ENCODE results near the gene RALA. TPM values are rescaled to one million over a fixed set of nuclear protein-coding genes. Genes with fewer than 3 reads are reported as not detected.
"Not testable (repeated sequence)": the region's sequence is repeated elsewhere in the genome, so short reads cannot be mapped to it uniquely, and the experiment has no call there.

The RALA gene
- total and polyA plus RNA-seq, 5 donors from 2014 or later, result 22.4 to 71.2 (median 57.1) TPM

DNA sequence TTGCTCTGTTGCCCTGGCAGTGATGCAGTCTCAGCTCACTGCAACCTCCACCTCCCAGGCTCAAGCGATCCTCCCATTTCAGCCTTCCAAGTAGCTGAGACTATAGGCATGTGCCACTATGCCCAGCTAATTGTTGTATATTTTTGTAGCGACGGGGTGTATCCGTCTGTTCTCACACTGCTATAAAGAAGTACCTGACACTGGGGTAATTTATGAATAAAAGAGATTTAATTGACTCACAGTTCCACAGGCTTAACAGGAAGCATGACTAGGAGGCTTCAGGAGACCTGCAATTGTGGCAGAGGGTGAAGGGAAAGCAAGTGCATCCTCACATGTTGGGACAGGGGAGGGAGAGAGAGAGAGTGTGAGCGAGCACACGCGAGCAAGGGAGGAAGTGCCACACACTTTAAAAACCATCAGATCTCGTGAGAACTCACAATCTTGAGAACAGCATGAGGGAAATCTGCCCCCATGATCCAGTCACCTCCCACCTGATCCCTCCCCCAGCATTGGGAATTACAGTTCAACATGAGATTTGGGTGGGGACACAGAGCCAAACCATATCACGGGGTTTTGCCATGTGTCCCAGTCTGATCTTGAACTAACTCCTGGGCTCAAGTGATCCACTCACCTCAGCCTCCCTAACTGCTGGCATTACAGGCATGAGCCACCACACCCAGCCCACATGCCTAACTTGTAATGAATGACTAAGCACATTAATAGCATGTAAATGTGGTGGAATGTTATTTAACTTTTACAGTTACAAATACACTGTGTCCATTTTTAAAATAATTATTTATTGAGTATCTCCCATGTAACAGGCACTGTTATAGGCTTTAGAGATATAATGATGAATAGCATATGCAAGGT is 65.5 kb downstream of the RALA start:
- Histone ChIP-seq H3K4me3 (ENCODE audit: low read depth, low read length) (no peak overlapping the region), H3K27ac (ENCODE audit: insufficient read depth, low read length, poor library complexity, severe bottlenecking) (no peak overlapping the region), H3K9me3 (ENCODE audit: control insufficient read depth in 2 of 2, low read length in 2 of 2) (no peaks in the 10 kb centered on the region), H3K36me3 (ENCODE audit: control insufficient read depth, insufficient read depth, low read length) (peaks cover 43% of the 10 kb centered on the region), H3K27me3 (ENCODE audit: control insufficient read depth, insufficient read depth, low read length) (no peaks in the 10 kb centered on the region), H3K4me1 (ENCODE audit: control insufficient read depth, insufficient read depth, low read length, poor library complexity, severe bottlenecking) (no peaks in the 10 kb centered on the region)
- ATAC-seq (ENCODE audit: low read depth in 2 of 2), result no peak
- Mint-ChIP-seq H3K9me3 (peaks cover 0 to 4% (median 0%) of the 10 kb centered on the region in 7 donors), H3K27ac (no peak overlapping the region), H3K4me3 (no peak overlapping the region), H3K36me3 (peaks cover 46% of the 10 kb centered on the region), H3K27me3 (no peaks in the 10 kb centered on the region), H3K4me1 (peaks cover 7 to 20% (median 15%) of the 10 kb centered on the region in 4 donors)
- no peak for DNase-seq

DNA sequence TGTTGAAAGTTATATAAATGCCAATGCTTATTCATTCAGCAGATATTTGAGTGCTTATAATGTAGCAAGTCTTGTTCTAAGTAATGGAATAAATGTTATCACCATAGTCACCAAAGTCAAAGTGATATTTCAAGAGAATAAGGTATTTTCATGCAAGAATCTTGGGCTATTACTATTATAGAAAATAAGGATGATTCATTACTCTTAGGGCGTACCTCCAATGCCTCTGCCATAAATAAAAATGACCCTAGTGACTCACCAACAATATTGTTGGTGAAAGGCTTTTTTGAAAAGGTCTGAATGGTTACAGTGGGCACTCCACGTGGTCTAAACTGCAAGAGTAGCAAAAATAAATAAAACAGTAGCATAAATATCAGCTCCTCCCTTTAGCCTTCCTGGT is 68.4 kb downstream of the RALA start:
- Mint-ChIP-seq H3K36me3 (peaks cover 52% of the 10 kb centered on the region), H3K27ac (no peak overlapping the region)
- H3K36me3 ChIP-seq (ENCODE audit: control insufficient read depth, insufficient read depth, low read length), result peaks cover 50% of the 10 kb centered on the region

GRCh38 chr7:39693086-39693485 is 69.7 kb downstream of the RALA start:
- H3K36me3 Mint-ChIP-seq, result peaks cover 57% of the 10 kb centered on the region
- H3K27ac ChIP-seq (ENCODE audit: insufficient read depth, low read length, poor library complexity, severe bottlenecking); H3K9me3 ChIP-seq (ENCODE audit: control insufficient read depth in 2 of 2, low read length in 2 of 2); H3K4me3 ChIP-seq (ENCODE audit: low read depth, low read length); ATAC-seq (ENCODE audit: low read depth in 2 of 2); H3K4me1 Mint-ChIP-seq; H3K4me3 Mint-ChIP-seq; H3K4me1 ChIP-seq (ENCODE audit: control insufficient read depth, insufficient read depth, low read length, poor library complexity, severe bottlenecking); H3K9me3 Mint-ChIP-seq; H3K27me3 Mint-ChIP-seq; H3K27ac Mint-ChIP-seq; DNase-seq; H3K27me3 ChIP-seq (ENCODE audit: control insufficient read depth, insufficient read depth, low read length): not testable (repeated sequence)
- H3K36me3 ChIP-seq (ENCODE audit: control insufficient read depth, insufficient read depth, low read length), result peaks cover 54% of the 10 kb centered on the region

More for the DNA sequence above, 68.4 kb downstream of the RALA start:
- Mint-ChIP-seq H3K9me3 (peaks cover 0 to 4% (median 0%) of the 10 kb centered on the region in 7 donors), H3K4me1 (peaks cover 0 to 9% (median 0%) of the 10 kb centered on the region in 4 donors), H3K27me3 (no peaks in the 10 kb centered on the region), H3K4me3 (no peak overlapping the region)
- no peak for ATAC-seq (ENCODE audit: low read depth in 2 of 2)
- Histone ChIP-seq H3K9me3 (ENCODE audit: control insufficient read depth in 2 of 2, low read length in 2 of 2) (no peaks in the 10 kb centered on the region), H3K27me3 (ENCODE audit: control insufficient read depth, insufficient read depth, low read length) (no peaks in the 10 kb centered on the region), H3K27ac (ENCODE audit: insufficient read depth, low read length, poor library complexity, severe bottlenecking) (no peak overlapping the region), H3K4me1 (ENCODE audit: control insufficient read depth, insufficient read depth, low read length, poor library complexity, severe bottlenecking) (no peaks in the 10 kb centered on the region), H3K4me3 (ENCODE audit: low read depth, low read length) (no peak overlapping the region)
- no peak for DNase-seq

GRCh38 chr7:39693812-39694211 is 70.4 kb downstream of the RALA start:
- peaks cover 62% of the 10 kb centered on the region for H3K36me3 Mint-ChIP-seq
- H3K9me3 Mint-ChIP-seq, result peaks cover 0 to 4% (median 0%) of the 10 kb centered on the region in 7 donors
- no peaks in the 10 kb centered on the region for H3K27me3 Mint-ChIP-seq
- H3K4me1 Mint-ChIP-seq, result peaks cover 0 to 9% (median 2%) of the 10 kb centered on the region in 4 donors
- no peaks in the 10 kb centered on the region for H3K27me3 ChIP-seq (ENCODE audit: control insufficient read depth, insufficient read depth, low read length)
- no peak for DNase-seq
- no peak for ATAC-seq (ENCODE audit: low read depth in 2 of 2)
- H3K27ac ChIP-seq (ENCODE audit: insufficient read depth, low read length, poor library complexity, severe bottlenecking), result no peak overlapping the region
- H3K4me3 Mint-ChIP-seq, result no peak overlapping the region
- no peak overlapping the region for H3K27ac Mint-ChIP-seq
- H3K4me3 ChIP-seq (ENCODE audit: low read depth, low read length), result no peak overlapping the region
- no peaks in the 10 kb centered on the region for H3K9me3 ChIP-seq (ENCODE audit: control insufficient read depth in 2 of 2, low read length in 2 of 2)
- H3K36me3 ChIP-seq (ENCODE audit: control insufficient read depth, insufficient read depth, low read length), result peaks cover 58% of the 10 kb centered on the region
- no peaks in the 10 kb centered on the region for H3K4me1 ChIP-seq (ENCODE audit: control insufficient read depth, insufficient read depth, low read length, poor library complexity, severe bottlenecking)

GRCh38 chr7:39695852-39696586 is 72.6 kb downstream of the RALA start:
- Mint-ChIP-seq H3K27ac (peak overlapping the region in 1 of 3 donors; percentile 53), H3K27me3 (no peaks in the 10 kb centered on the region), H3K36me3 (peaks cover 61% of the 10 kb centered on the region), H3K4me3 (no peak overlapping the region), H3K4me1 (peaks cover 0 to 5% (median 2%) of the 10 kb centered on the region in 4 donors), H3K9me3 (peaks cover 0 to 4% (median 0%) of the 10 kb centered on the region in 7 donors)
- DNase-seq (no peak), ATAC-seq (ENCODE audit: low read depth in 2 of 2) (no peak)
- Histone ChIP-seq H3K4me1 (ENCODE audit: control insufficient read depth, insufficient read depth, low read length, poor library complexity, severe bottlenecking) (no peaks in the 10 kb centered on the region), H3K4me3 (ENCODE audit: low read depth, low read length) (no peak overlapping the region), H3K9me3 (ENCODE audit: control insufficient read depth in 2 of 2, low read length in 2 of 2) (no peaks in the 10 kb centered on the region), H3K27ac (ENCODE audit: insufficient read depth, low read length, poor library complexity, severe bottlenecking) (no peak overlapping the region), H3K36me3 (ENCODE audit: control insufficient read depth, insufficient read depth, low read length) (peaks cover 61% of the 10 kb centered on the region), H3K27me3 (ENCODE audit: control insufficient read depth, insufficient read depth, low read length) (no peaks in the 10 kb centered on the region)

DNA sequence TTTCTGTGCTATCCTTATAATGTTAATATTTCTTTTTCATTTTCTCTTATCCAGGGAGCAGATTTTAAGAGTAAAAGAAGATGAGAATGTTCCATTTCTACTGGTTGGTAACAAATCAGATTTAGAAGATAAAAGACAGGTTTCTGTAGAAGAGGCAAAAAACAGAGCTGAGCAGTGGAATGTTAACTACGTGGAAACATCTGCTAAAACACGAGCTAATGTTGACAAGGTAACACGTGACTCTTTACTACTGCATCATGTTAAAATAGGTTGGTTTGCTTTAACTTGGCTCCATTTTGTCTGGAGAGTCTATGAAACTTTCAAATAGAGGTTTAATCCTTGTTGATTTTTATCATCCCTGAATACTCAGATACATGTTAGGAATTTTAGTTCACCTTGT is 73.3 kb downstream of the RALA start:
- Histone ChIP-seq H3K4me1 (ENCODE audit: control insufficient read depth, insufficient read depth, low read length, poor library complexity, severe bottlenecking) (no peaks in the 10 kb centered on the region), H3K36me3 (ENCODE audit: control insufficient read depth, insufficient read depth, low read length) (peaks cover 61% of the 10 kb centered on the region), H3K27me3 (ENCODE audit: control insufficient read depth, insufficient read depth, low read length) (no peaks in the 10 kb centered on the region), H3K27ac (ENCODE audit: insufficient read depth, low read length, poor library complexity, severe bottlenecking) (no peak overlapping the region), H3K9me3 (ENCODE audit: control insufficient read depth in 2 of 2, low read length in 2 of 2) (no peaks in the 10 kb centered on the region), H3K4me3 (ENCODE audit: low read depth, low read length) (no peak overlapping the region)
- Mint-ChIP-seq H3K27me3 (no peaks in the 10 kb centered on the region), H3K9me3 (peaks cover 0 to 4% (median 0%) of the 10 kb centered on the region in 7 donors), H3K27ac (peak overlapping the region; percentile 35 to 50 (median 43)), H3K4me1 (peaks cover 0 to 6% (median 2%) of the 10 kb centered on the region in 4 donors), H3K36me3 (peaks cover 57% of the 10 kb centered on the region), H3K4me3 (no peak overlapping the region)
- ATAC-seq (ENCODE audit: low read depth in 2 of 2), result no peak
- no peak for DNase-seq

GRCh38 chr7:39697483-39697882 is 74.1 kb downstream of the RALA start:
- H3K27ac ChIP-seq (ENCODE audit: insufficient read depth, low read length, poor library complexity, severe bottlenecking), result no peak overlapping the region
- H3K4me1 ChIP-seq (ENCODE audit: control insufficient read depth, insufficient read depth, low read length, poor library complexity, severe bottlenecking), result no peaks in the 10 kb centered on the region
- H3K36me3 Mint-ChIP-seq, result peaks cover 53% of the 10 kb centered on the region
- H3K27me3 Mint-ChIP-seq, result no peaks in the 10 kb centered on the region
- peaks cover 0 to 3% (median 0%) of the 10 kb centered on the region in 7 donors for H3K9me3 Mint-ChIP-seq
- ATAC-seq (ENCODE audit: low read depth in 2 of 2) (no peak), DNase-seq (no peak)
- H3K36me3 ChIP-seq (ENCODE audit: control insufficient read depth, insufficient read depth, low read length), result peaks cover 56% of the 10 kb centered on the region
- peak overlapping the region in 2 of 3 donors; percentile 43 to 50 for H3K27ac Mint-ChIP-seq
- no peaks in the 10 kb centered on the region for H3K9me3 ChIP-seq (ENCODE audit: control insufficient read depth in 2 of 2, low read length in 2 of 2)
- H3K4me1 Mint-ChIP-seq, result peaks cover 0 to 8% (median 3%) of the 10 kb centered on the region in 4 donors
- no peak overlapping the region for H3K4me3 ChIP-seq (ENCODE audit: low read depth, low read length)
- H3K4me3 Mint-ChIP-seq, result no peak overlapping the region
- no peaks in the 10 kb centered on the region for H3K27me3 ChIP-seq (ENCODE audit: control insufficient read depth, insufficient read depth, low read length)
